Right atrium auricular region (tissue), 2 donors: Measurements from ENCODE around the gene TSPAN18. TPM values are rescaled to one million over a fixed set of nuclear protein-coding genes. Genes with fewer than 3 reads are reported as not detected.

Source experiments
- DNase-seq: peaks from one replicate; pipeline ENCODE4 v3.0.0-alpha.2; 2019; ENCODE audit warnings: low spot score
- H3K27ac ChIP-seq, 2 donors: fragments of 200-600 bp; sonication (generic); 1 replicate in 1 of 2; 2 replicates in 1 of 2; pipeline ENCODE4 v1.5.1; 2016 to 2019
- H3K27me3 ChIP-seq, 2 donors: fragments of 200-600 bp; sonication (generic); one replicate each; pipeline versions ENCODE4 v1.5.1 to v1.6.0; 2017 to 2019
- H3K36me3 ChIP-seq: fragments of 200-600 bp; sonication (generic); one replicate; pipeline ENCODE4 v1.5.1; 2016
- H3K4me1 ChIP-seq, 2 donors: fragments of 200-600 bp; sonication (generic); one replicate each; pipeline versions ENCODE4 v1.5.1 to v1.6.0; 2017 to 2019
- H3K4me3 ChIP-seq, 2 donors: fragments of 200-600 bp; sonication (generic); 1 replicate in 1 of 2; 2 replicates in 1 of 2; pipeline ENCODE4 v1.5.1; 2017 to 2019; ENCODE audit warnings: mild to moderate bottlenecking in 1 of 2, moderate library complexity in 1 of 2
- H3K9me3 ChIP-seq, 2 donors: fragments of 200-600 bp; sonication (generic); one replicate each; pipeline ENCODE4 v1.5.1; 2019
- CTCF ChIP-seq, 2 donors: fragments of 200-600 bp; sonication (generic); IDR thresholded peaks; one replicate each; pipeline ENCODE4 v1.5.1; 2019; ENCODE audit warnings: antibody characterized with exemption in 2 of 2
- total RNA-seq, 2 donors: library from RNA; depleted of rRNA; stranded (reverse); fragments of >200 nt; gene quantifications; one replicate each; pipeline ENCODE4 v1.1.0, GENCODE V29; 2016

The TSPAN18 gene
- total RNA-seq, 2 donors from 2014 or later: 76.3 to 79.3 TPM

DNA sequence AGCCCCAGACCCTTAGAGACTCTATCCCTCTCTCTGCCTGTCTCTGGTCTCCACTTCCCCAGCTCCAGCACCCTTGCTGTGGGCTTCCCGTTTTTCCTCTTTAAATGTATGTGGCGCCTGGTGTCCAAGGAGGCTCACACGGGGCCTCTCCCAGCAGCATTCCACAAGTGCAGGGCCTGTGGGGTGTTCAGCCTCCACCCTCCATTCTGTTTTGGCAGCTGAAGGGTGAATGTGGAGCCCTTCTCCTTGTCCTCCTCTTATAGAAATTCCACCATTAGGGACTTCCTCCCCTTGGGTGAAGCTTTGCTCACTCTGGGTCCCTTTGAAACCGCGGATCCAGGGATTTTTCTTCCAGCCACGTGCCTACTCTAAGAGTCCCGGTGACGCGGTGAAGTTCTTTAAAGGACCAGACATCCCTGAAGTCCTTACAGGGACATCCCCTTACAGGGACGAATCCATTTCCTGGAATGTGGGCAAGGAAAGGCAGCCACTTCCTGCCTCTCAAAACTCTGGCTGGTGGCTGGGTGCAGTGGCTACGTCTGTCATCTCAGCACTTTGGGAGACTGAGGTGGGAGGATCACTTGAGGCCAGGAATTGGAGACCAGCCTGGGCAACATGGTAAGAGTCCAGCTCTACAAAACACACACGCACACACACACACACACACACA, 1.6 kb upstream of the TSPAN18 start:
- H3K4me1 ChIP-seq: peaks cover 0 to 42% of the 10 kb centered on the region in 2 donors
- H3K27ac ChIP-seq: peak overlapping the region; percentile 1 to 42
- DNase-seq: no peak
- H3K4me3 ChIP-seq: no peak overlapping the region
- no peaks in the 10 kb centered on the region for H3K9me3 ChIP-seq
- no peak for TF ChIP-seq CTCF (IDR thresholded peaks at IDR 0.05)
- no peaks in the 10 kb centered on the region for H3K36me3 ChIP-seq
- H3K27me3 ChIP-seq: no peaks in the 10 kb centered on the region

- peak overlapping the region; percentile 81 to 84 for H3K27ac ChIP-seq
- no peaks in the 10 kb centered on the region for H3K9me3 ChIP-seq
- no peak for TF ChIP-seq CTCF (IDR thresholded peaks at IDR 0.05)
- H3K36me3 ChIP-seq: no peaks in the 10 kb centered on the region
- H3K27me3 ChIP-seq: no peaks in the 10 kb centered on the region
- DNase-seq: no peak
- H3K4me3 ChIP-seq: no peak overlapping the region
- H3K4me1 ChIP-seq: peaks cover 0 to 49% of the 10 kb centered on the region in 2 donors
Observed at GRCh38 chr11:44725757-44726282, 942 bp upstream of the TSPAN18 start.

- peak overlapping the region; percentile 72 to 86 for H3K4me3 ChIP-seq
- H3K4me1 ChIP-seq: peaks cover 0 to 61% of the 10 kb centered on the region in 2 donors
- DNase-seq: no peak
- no peak for TF ChIP-seq CTCF (IDR thresholded peaks at IDR 0.05)
- H3K9me3 ChIP-seq: no peaks in the 10 kb centered on the region
- H3K27me3 ChIP-seq: no peaks in the 10 kb centered on the region
- no peaks in the 10 kb centered on the region for H3K36me3 ChIP-seq
- H3K27ac ChIP-seq: peak overlapping the region; percentile 92 to 94
Observed at GRCh38 chr11:44727114-44727372, 281 bp downstream of the TSPAN18 start.

DNA sequence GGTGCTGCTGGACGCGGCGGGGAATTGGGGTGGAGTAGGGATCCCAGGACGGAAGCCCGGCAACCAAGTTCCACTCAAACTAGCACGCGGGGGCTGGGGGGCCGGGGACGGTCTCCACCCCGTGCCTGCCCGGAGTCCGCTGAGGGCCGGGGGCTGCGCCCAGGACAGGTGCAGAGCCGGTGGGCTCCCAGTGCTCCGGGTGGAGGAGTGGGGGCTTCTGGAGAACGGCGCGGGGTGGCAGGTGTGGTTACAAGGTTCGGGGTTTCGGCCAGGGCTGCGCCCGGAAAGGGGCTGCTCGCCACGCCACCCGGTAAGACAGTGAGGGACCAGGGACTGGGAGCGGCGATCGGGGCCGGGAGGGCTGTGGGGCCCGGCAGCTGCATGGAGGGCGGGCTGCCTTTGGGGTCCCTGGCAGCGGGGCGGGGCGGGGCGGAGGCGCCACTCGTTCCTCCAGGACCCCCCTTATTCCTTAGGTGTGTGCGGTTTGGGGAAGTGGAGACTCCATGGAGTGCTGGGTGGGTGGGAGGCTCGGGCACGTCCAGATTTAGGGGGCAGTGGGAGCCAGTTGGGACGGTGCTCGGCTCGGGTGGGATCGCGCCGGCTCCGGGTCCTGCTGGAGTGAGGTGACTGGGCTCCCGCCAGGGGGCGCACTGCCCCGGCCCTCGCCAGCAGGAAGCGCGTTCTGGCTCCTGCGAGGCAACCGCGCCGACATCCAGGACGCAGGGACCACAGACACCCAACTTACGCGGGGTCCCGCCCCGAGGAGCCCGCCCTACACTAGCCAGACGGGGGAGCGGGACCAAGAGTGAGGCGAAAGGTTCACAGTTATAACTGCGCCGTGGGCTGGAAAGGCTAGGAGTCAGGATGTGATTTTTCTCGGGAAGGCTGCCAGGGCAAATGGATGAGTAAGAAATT, 868 bp downstream of the TSPAN18 start:
- Histone ChIP-seq H3K36me3 (no peaks in the 10 kb centered on the region), H3K9me3 (no peaks in the 10 kb centered on the region), H3K27me3 (no peaks in the 10 kb centered on the region), H3K27ac (peak overlapping the region; percentile 92 to 94), H3K4me3 (peak overlapping the region; percentile 72 to 86), H3K4me1 (peaks cover 0 to 67% of the 10 kb centered on the region in 2 donors)
- DNase-seq: peak; percentile 83
- peak; percentile 93 to 97 for TF ChIP-seq CTCF (IDR thresholded peaks at IDR 0.05)

- H3K27me3 ChIP-seq: no peaks in the 10 kb centered on the region
- no peak for TF ChIP-seq CTCF (IDR thresholded peaks at IDR 0.05)
- H3K36me3 ChIP-seq: no peaks in the 10 kb centered on the region
- peak overlapping the region; percentile 92 to 94 for H3K27ac ChIP-seq
- DNase-seq: no peak
- peaks cover 0 to 74% of the 10 kb centered on the region in 2 donors for H3K4me1 ChIP-seq
- peak overlapping the region; percentile 72 to 86 for H3K4me3 ChIP-seq
- no peaks in the 10 kb centered on the region for H3K9me3 ChIP-seq
Observed at GRCh38 chr11:44728491-44728910, 1.7 kb downstream of the TSPAN18 start.
